Body of pancreas (tissue), 4 donors: ENCODE data around the gene SPINK14. TPM values are rescaled to one million over a fixed set of nuclear protein-coding genes. Genes with fewer than 3 reads are reported as not detected.

Source experiments
- ATAC-seq: fragments of 150-250 bp; one replicate; pipeline ENCODE4 v1.9.1; 2016
- DNase-seq, 4 donors: peaks; one replicate each; pipeline ENCODE4 v3.0.0-alpha.2; 2019
- H3K27ac ChIP-seq, 4 donors: fragments of 200-600 bp; sonication (generic); 1 replicate in 3 of 4; 2 replicates in 1 of 4; pipeline versions ENCODE4 v1.5.1 to v1.6.1; 2016 to 2019; ENCODE audit warnings: mild to moderate bottlenecking in 1 of 4, mixed read lengths in 1 of 4, moderate library complexity in 1 of 4
- H3K27me3 ChIP-seq, 2 donors: fragments of 200-600 bp; sonication (generic); one replicate each; pipeline ENCODE4 v1.6.0; 2016; ENCODE audit warnings: mild to moderate bottlenecking in 1 of 2
- H3K36me3 ChIP-seq, 2 donors: fragments of 200-600 bp; sonication (generic); replicated peaks in 1 of 2; 2 replicates each; pipeline ENCODE4 v1.5.1; 2016; ENCODE audit warnings: low read depth in 2 of 2; ENCODE audit not compliant: insufficient read depth in 1 of 2
- H3K4me1 ChIP-seq: fragments of 200-600 bp; sonication (generic); one replicate; pipeline ENCODE4 v1.6.0; 2016
- H3K4me3 ChIP-seq, 2 donors: fragments of 200-600 bp; sonication (generic); 1 replicate in 1 of 2; 2 replicates in 1 of 2; pipeline ENCODE4 v1.5.1; 2016 to 2019
- H3K9me3 ChIP-seq, 3 donors: fragments of 200-600 bp; sonication (generic); 1 replicate in 2 of 3; 2 replicates in 1 of 3; pipeline ENCODE4 v1.5.1; 2016
- CTCF ChIP-seq, 7 experiments: fragments of 450-650 bp in 4 of 7; fragments of 200-600 bp in 3 of 7; sonication (generic) in 3 of 7; IDR thresholded peaks; one replicate each; pipeline ENCODE4 v1.5.1; 2016 to 2019; ENCODE audit warnings: antibody characterized with exemption in 7 of 7
- POLR2A ChIP-seq, 3 donors: fragments of 450-650 bp; IDR thresholded peaks; one replicate each; pipeline ENCODE4 v1.6.1; 2016; ENCODE audit warnings: antibody characterized with exemption in 3 of 3, mild to moderate bottlenecking in 2 of 3
- WGBS, 2 donors: methylation state at CpG; one replicate each; pipeline ENCODE4 v1.1.5; 2017; 5-methylcytosine and 5-hydroxymethylcytosine counted together
- intact Hi-C: fragments of 100-400 bp; cut with DNase I; formaldehyde crosslinking; loops from one replicate; pipeline ENCODE4 v1.15.1; 2023
- total RNA-seq, 2 donors: library from RNA; depleted of rRNA; stranded (reverse); fragments of >200 nt; gene quantifications; one replicate each; pipeline ENCODE4 v1.1.0, GENCODE V29; 2016

SPINK14 gene
- total RNA-seq, 2 donors from 2014 or later: not detected

- no peak overlapping the region for H3K27ac ChIP-seq
- no peaks in the 10 kb centered on the region for H3K27me3 ChIP-seq
- H3K36me3 ChIP-seq: no peaks in the 10 kb centered on the region
- peaks cover 8% of the 10 kb centered on the region for H3K4me1 ChIP-seq
- H3K9me3 ChIP-seq: no peaks in the 10 kb centered on the region
- WGBS, 2 donors: 45 to 50% methylated on average over 1 of the region's 1 CpG
- H3K4me3 ChIP-seq: no peak overlapping the region
- DNase-seq (no peak), ATAC-seq (no peak)
- TF ChIP-seq CTCF (IDR thresholded peaks at IDR 0.05): no peak
- no peak for TF ChIP-seq POLR2A (IDR thresholded peaks at IDR 0.05)
- intact Hi-C loops: no loop called here
Observed at GRCh38 chr5:148206620-148207019, 38.3 kb downstream of the SPINK14 start.

- H3K4me3 ChIP-seq: no peak overlapping the region
- H3K27ac ChIP-seq: no peak overlapping the region
- H3K36me3 ChIP-seq: no peaks in the 10 kb centered on the region
- no peaks in the 10 kb centered on the region for H3K27me3 ChIP-seq
- no peaks in the 10 kb centered on the region for H3K9me3 ChIP-seq
- DNase-seq: no peak
- no peak for TF ChIP-seq CTCF (IDR thresholded peaks at IDR 0.05)
- TF ChIP-seq POLR2A (IDR thresholded peaks at IDR 0.05): no peak
- no peak for ATAC-seq
- peaks cover 8% of the 10 kb centered on the region for H3K4me1 ChIP-seq
- intact Hi-C loops: no loop called here
Observed at GRCh38 chr5:148208226-148208625, 39.9 kb downstream of the SPINK14 start.

GRCh38 chr5:148209151-148209770 is 40.9 kb downstream of the SPINK14 start:
- no peaks in the 10 kb centered on the region for H3K27me3 ChIP-seq
- DNase-seq (no peak), ATAC-seq (no peak)
- intact Hi-C loops: no loop called here
- H3K36me3 ChIP-seq: no peaks in the 10 kb centered on the region
- H3K4me1 ChIP-seq: peaks cover 8% of the 10 kb centered on the region
- H3K4me3 ChIP-seq: no peak overlapping the region
- TF ChIP-seq POLR2A (IDR thresholded peaks at IDR 0.05) (no peak), CTCF (IDR thresholded peaks at IDR 0.05) (no peak)
- H3K27ac ChIP-seq: no peak overlapping the region
- H3K9me3 ChIP-seq: no peaks in the 10 kb centered on the region
- WGBS, 2 donors: 20 to 33% methylated on average over 3 of the region's 3 CpGs

GRCh38 chr5:148214665-148215185 is 46.4 kb downstream of the SPINK14 start:
- ATAC-seq: no peak
- DNase-seq: no peak
- WGBS, 2 donors: 68 to 90% methylated on average over 1 of the region's 1 CpG
- H3K4me1 ChIP-seq: no peaks in the 10 kb centered on the region
- H3K9me3 ChIP-seq: no peaks in the 10 kb centered on the region
- H3K4me3 ChIP-seq: no peak overlapping the region
- TF ChIP-seq POLR2A (IDR thresholded peaks at IDR 0.05) (no peak), CTCF (IDR thresholded peaks at IDR 0.05) (no peak)
- H3K27me3 ChIP-seq: no peaks in the 10 kb centered on the region
- no peak overlapping the region for H3K27ac ChIP-seq
- intact Hi-C loops: no loop called here
- no peaks in the 10 kb centered on the region for H3K36me3 ChIP-seq

GRCh38 chr5:148221508-148221907 is 53.2 kb downstream of the SPINK14 start:
- 70 to 78% methylated on average over 6 of the region's 6 CpGs for WGBS, 2 donors
- H3K27ac ChIP-seq: no peak overlapping the region
- intact Hi-C loops: no loop called here
- H3K36me3 ChIP-seq: no peaks in the 10 kb centered on the region
- no peaks in the 10 kb centered on the region for H3K4me1 ChIP-seq
- ATAC-seq: no peak
- TF ChIP-seq CTCF (IDR thresholded peaks at IDR 0.05) (no peak), POLR2A (IDR thresholded peaks at IDR 0.05) (no peak)
- H3K9me3 ChIP-seq: no peaks in the 10 kb centered on the region
- no peak overlapping the region for H3K4me3 ChIP-seq
- no peak for DNase-seq
- no peaks in the 10 kb centered on the region for H3K27me3 ChIP-seq
